A673 (cell line): Measurements from ENCODE around the gene NEDD8.

Source experiments
- EZH2 ChIP-seq: fragments of 200-600 bp; sonication (generic); IDR thresholded peaks from 2 replicates; pipeline ENCODE4 v1.6.1; 2017; ENCODE audit warnings: borderline replicate concordance, low read depth, mild to moderate bottlenecking, mixed read lengths, antibody characterized with exemption, low read length; ENCODE audit not compliant: poor library complexity, severe bottlenecking
- TF ChIP-seq, protein P1 (sequence below): fragments of 300-800, 200-600 bp; sonication (generic); conservative IDR thresholded peaks from 2 replicates; pipeline ENCODE4 v1.5.1; 2017; ENCODE audit warnings: low read depth, mild to moderate bottlenecking, antibody characterized with exemption, low read length, moderate library complexity, mixed read lengths

GRCh38 chr14:24224618-24225071 lies 7.5 kb downstream of the NEDD8 start:
- TF ChIP-seq, protein P1, sequence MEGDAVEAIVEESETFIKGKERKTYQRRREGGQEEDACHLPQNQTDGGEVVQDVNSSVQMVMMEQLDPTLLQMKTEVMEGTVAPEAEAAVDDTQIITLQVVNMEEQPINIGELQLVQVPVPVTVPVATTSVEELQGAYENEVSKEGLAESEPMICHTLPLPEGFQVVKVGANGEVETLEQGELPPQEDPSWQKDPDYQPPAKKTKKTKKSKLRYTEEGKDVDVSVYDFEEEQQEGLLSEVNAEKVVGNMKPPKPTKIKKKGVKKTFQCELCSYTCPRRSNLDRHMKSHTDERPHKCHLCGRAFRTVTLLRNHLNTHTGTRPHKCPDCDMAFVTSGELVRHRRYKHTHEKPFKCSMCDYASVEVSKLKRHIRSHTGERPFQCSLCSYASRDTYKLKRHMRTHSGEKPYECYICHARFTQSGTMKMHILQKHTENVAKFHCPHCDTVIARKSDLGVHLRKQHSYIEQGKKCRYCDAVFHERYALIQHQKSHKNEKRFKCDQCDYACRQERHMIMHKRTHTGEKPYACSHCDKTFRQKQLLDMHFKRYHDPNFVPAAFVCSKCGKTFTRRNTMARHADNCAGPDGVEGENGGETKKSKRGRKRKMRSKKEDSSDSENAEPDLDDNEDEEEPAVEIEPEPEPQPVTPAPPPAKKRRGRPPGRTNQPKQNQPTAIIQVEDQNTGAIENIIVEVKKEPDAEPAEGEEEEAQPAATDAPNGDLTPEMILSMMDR: no peak
- no peak for TF ChIP-seq EZH2
